ENCODE results near the gene ZFP36L2.

ZFP36L2 gene

DNA sequence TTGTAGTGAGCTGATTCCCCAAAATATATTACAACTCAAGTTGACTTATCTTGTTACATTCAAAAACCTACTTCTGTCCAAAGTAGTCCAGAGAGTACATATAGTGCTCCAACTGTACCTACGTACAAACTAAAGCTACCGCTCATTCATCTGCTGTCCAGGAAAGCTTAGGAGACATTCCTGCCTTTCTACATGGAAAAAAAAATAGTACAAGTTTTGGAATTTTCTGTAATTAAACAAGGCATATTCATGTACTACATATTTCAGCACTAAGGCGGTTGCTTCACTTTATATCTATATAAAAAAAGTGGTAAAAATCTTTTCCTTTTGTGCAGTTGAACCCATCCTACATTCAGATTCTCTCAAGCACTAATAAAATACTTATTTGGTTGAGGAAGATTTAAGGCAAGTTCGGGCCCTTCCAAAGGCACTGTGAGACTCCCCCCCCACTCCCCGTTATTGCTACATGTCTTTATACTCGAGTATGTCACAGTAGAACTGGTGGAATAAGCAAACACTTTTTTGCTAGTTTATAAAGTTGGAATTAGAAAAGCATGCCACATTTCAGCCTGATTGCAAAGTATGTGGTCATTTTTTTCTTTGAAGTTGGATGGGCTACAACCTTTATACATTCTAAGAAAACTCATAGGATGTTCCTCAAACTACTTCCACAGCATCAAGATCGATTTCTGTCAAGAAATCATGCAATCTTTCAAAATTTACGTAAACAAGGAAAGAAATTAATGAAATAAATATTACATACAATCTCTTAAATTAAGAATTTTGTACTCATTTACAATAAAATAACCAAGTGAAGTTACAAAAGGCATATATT is 3.7 kb downstream of the ZFP36L2 start:
- no peak for DNase-seq (ENCODE audit: low read depth in 2 of 2)

GRCh38 chr2:43221763-43222474 is 4.5 kb downstream of the ZFP36L2 start:
- DNase-seq (ENCODE audit: low read depth in 2 of 2): peak; percentile 89 to 90

DNA sequence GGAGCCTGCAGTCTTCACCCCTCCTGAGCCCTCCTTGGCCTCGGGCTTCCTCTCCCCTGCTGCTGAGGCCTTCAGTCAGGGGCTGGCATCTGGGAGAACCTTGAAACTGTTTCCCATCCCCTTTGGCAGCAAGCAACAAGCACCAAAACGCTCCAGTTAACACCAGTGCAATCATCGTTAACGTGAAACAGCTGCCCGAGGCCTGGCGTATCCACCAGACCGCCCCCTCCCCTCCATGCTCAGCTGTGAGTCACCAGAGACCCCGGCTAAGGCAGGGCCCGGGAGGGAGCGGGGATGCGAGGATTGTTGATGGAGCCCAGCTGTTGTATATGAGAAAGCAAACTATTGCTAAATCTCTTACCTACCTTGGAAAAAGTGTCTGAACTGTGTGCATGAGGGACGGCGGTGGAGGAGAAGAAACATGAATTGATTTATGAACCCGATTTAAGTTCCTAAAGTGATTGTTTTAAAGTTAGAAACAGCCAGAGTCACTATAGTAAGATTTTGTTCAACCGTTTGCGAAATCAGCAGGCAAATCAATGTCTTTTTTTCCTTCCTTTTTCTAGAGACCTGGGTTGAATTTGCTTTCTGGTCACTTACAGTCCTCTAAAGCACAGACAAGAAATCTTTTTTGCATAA is 5.2 kb downstream of the ZFP36L2 start:
- DNase-seq (ENCODE audit: low read depth in 2 of 2): peak; percentile 92 to 93

DNA sequence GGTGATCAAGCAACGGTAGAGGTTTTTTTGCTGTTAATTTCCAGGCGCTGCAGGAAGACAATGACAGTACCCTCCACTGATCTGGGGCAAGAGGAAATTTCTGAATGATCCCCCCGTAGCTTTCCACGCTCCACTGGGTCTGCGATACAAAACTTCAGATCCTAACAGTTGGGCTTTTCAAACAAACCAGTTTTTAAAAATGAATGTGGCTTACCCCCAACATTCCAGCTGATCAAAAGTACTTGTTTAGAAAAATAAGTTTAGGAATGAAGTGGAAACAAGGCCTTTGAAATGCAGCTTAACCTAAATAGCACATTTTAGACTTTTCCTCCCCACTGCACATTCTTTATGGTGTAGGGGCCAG is 5.7 kb downstream of the ZFP36L2 start:
- DNase-seq (ENCODE audit: low read depth in 2 of 2): no peak

DNA sequence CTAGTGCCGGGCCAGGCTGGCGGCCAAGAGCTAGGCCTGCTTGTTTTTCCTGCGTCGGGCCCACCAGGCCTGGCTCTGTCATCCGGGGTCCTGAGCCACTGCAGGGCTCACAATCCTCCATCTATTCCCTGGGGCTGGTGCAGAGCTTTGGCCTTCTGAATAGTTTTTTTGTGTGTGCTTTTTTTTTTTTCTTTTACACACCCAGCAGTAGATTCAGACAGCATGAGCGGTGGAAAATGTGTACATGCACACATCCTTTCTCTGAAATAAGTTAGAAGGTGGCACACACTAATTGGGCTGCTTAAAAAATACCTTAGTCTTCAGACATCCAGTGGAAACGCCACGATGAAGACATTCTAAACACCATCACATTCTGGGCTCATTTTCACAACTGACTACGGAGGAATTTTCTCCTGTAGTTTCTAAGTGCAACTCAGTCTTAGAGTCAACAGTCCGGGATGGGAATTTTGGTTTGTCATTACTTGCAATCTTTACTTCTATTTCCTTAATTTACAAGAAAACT is 6.1 kb downstream of the ZFP36L2 start:
- no peak for DNase-seq (ENCODE audit: low read depth in 2 of 2)

DNA sequence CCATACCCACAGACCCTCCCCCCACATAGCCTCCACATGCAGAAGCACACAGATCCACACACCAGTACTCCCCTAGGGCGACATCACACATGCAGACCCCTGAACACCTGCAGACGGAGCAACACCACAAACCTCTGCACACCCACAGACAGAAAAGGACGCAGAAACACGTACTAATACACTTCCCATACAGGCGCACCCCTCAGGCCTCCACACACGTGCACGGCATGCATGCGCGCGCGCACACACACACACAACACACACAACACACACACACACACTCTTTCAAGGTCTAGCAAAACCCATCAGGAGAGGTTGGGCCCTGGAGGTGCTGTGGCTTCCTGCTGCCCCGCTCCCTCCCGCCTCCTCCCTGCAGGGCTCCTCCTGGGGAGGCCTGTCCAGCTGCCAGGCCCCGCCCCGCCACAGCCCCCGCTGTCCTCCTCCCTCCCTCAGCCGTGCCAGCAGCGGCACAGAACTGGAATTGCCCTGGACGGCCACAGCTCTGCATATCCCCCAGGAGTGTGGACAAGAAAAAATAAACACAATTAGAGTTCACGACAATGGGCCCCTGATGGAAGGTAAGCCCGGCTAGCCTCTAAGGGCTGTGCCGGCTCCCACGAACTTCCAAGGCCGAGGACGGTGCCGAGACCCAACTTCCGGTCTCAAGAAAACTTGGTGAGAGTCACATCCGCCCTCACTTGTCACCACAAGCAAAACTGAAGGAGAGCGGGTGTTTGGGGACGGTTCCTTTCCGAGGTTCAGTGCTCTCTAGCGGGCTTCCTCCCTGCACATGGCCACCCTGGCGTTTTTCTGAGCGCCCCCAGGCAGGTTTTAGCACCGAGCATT is 6.8 kb downstream of the ZFP36L2 start:
- no peak for DNase-seq (ENCODE audit: low read depth in 2 of 2)

- DNase-seq (ENCODE audit: low read depth in 2 of 2): no peak
These were observed 7.6 kb downstream of the ZFP36L2 start for GRCh38 chr2:43218702-43219382.

GRCh38 chr2:43218155-43218701 is 8.2 kb downstream of the ZFP36L2 start:
- DNase-seq (ENCODE audit: low read depth in 2 of 2): no peak

DNA sequence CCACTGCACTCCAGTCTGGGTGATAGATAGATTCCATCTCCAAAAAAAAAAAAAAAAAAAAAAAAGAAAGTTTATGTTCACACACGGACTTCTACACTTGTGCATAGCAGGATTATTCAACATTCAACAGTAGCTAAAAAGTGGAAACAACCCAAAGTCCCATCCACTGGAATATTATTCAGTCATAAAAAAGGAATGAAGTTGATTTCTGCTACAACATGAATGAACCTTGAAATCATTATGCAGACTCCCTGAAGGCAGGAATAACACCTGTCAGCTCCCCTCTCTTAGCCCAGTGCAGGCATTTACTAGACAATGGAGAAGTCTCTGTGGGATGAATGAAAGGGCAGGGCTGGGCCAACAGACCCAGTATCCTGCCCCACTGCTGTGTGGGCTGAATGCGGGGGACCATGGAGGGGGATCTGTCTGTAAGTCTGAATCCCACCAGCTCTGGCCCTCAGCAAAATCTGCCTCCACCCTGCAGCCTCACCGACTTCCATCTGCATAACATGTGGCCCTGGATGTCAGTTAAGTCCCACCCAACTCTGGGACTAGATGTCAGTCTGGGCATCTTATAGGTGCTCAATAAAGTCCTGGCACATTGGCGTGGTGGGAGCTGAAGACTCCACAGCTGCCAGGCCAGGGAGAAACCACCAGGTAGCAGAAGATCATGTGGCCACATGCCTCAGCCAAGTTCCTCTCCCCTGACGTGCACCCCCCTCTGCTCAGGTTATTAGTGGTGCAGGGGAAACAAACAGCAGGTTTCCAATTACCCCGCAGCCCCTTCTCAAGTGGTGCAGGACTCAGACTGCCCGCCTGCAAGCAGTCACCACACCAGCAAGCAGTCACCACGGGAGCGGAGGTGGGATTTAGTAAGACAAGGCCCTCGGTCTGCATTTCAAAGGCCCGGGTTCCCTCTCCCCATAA is 8.9 kb downstream of the ZFP36L2 start:
- no peak for DNase-seq (ENCODE audit: low read depth in 2 of 2)

DNA sequence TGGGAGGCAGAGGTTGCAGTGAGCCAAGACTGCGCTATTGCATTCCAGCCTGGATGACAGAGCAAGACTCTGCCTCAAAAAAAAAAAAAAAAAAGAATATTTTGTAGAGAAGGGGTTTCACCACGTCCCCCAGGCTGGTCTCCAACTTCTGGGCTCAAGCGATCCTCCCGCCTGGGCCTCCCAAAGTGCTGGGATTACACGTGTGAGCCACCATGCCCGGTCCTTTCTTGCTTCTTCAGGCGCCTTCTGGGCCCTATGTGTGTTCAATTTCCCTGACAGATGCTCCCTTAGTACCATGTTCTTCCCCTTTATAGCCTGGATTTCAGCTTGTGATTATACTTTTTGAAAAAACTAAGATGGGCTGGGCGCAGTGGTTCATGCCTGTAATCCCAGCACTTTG is 9.8 kb downstream of the ZFP36L2 start:
- DNase-seq (ENCODE audit: low read depth in 2 of 2): no peak

- no peak for DNase-seq (ENCODE audit: low read depth in 2 of 2)
These were observed 10.6 kb downstream of the ZFP36L2 start for GRCh38 chr2:43215673-43216255.

DNA sequence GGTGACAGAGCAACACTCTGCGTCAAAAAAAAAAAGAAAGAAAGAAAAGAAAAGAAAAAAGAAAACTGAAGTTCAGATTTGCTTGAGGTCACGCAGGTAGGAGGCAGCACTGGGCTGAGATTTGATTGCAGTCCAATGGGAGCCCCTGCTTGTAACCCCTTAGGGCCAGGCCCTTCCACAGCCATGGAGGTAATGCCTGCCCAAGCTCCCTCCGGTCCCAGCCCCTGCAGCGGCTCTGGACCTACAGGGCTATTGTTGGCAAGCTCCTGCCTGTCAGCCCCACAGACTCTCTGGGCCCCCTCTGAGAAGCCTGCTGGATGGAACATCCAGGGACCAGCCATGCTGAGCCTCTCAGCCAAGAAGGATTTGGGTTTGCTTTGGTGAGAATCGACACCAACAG is 12.2 kb downstream of the ZFP36L2 start:
- no peak for DNase-seq (ENCODE audit: low read depth in 2 of 2)

GRCh38 chr2:43212931-43213330 is 13.5 kb downstream of the ZFP36L2 start:
- DNase-seq (ENCODE audit: low read depth in 2 of 2): no peak

DNA sequence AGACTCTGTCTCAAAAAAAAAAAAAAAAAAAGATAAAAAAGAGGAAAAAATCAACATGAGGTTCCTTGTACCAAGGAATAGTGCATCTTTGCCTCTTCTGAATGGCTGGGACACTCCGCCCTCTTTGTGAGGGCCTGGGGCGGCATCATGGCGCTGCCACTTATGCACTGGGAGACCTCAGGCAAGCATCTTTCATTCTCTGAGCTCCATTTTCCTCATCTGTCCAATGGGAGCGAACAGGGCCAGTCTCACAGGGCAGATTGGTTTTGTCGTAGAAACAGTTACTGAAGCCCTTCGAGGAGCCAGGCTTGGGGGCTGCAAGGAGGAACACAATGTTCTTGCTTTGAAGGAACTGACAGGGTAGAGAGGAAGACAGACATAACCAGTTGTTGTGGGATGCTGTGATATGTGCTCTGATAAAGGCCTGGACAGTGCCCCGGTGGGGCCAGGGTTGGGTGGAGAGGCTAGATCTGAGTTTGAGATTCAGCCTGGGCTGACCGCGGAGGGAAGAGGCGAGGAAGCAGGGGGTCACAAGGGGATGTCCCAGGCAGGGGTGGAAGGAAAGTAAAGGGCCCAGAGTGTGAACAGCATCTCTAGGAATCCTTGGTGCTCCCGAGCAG is 14.1 kb downstream of the ZFP36L2 start:
- no peak for DNase-seq (ENCODE audit: low read depth in 2 of 2)

GRCh38 chr2:43210467-43211303 is 15.7 kb downstream of the ZFP36L2 start:
- DNase-seq (ENCODE audit: low read depth in 2 of 2): peak; percentile 78 to 79

GRCh38 chr2:43210125-43210466 is 16.3 kb downstream of the ZFP36L2 start:
- DNase-seq (ENCODE audit: low read depth in 2 of 2): no peak

DNA sequence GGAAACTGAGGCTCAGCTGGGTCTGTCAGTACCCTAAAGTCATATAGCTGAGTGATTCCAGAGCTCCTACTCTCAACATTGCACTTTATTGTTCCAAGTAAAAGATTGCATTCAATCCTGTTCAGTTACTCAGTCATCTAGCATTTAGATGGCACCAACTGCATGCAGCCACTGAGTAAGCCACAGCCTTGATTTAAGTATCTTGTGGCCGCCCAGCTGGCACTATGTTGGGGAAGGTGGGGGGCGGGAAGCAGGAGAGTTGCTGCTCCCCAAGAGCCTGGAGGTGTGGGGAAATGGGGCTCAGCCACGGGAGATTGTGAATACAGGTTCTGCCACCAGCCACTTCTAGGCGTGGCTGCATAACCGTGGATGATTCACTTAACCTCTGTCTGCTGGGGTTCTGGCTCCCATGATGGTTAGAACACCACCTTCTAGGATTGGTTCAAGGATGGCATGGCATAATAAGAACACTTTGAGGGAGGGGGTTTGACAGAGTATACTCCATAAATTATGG is 17.1 kb downstream of the ZFP36L2 start:
- DNase-seq (ENCODE audit: low read depth in 2 of 2): no peak
